Endothelial cell of umbilical vein (primary cell): Measurements from ENCODE around the gene SGTB. TPM values are rescaled to one million over a fixed set of nuclear protein-coding genes. Genes with fewer than 3 reads are reported as not detected.
A peak's percentile ranks its signal among the peaks of the same experiment; 100 is the strongest.

Experiments used
- BruUV-seq: library from RNA; stranded (reverse); fragments of 400-500 nt; replicated peaks from 2 replicates; lab custom pipeline; 2021; lab: Mats Ljungman, UMichigan
- CTCF ChIA-PET: fragments of 300-600, 350-600 bp; sonication (Branson Sonifier 250); formaldehyde crosslinking; loops from one replicate; lab custom pipeline; 2021; ENCODE audit warnings: antibody characterized with exemption, inconsistent platforms; lab: Charles Lee
- POLR2A ChIA-PET: fragments of 300-600, 350-600 bp; sonication (Branson Sonifier 250); formaldehyde crosslinking; loops from one replicate; lab custom pipeline; 2021; ENCODE audit warnings: antibody characterized with exemption, inconsistent platforms; lab: Charles Lee
- DNase-seq: peaks from one replicate; pipeline ENCODE4 v3.0.0-alpha.2; 2011; ENCODE audit warnings: low read depth, low spot score
- FAIRE-seq: peaks from 2 replicates; lab custom pipeline; 2011; peaks lifted over from hg19 to GRCh38; lab: Jason Lieb, UNC
- H2AFZ ChIP-seq: 2 replicates; pipeline ENCODE4 v1.6.0; 2012; ENCODE audit warnings: low read depth, low read length, control low read depth, inconsistent platforms
- H3K27ac ChIP-seq: 2 replicates; pipeline ENCODE4 v1.5.1; 2011; ENCODE audit warnings: low read depth, mild to moderate bottlenecking, control low read depth, low read length, moderate library complexity; ENCODE audit not compliant: insufficient read depth
- H3K27me3 ChIP-seq, 2 experiments: 2 replicates each; pipeline versions ENCODE4 v1.6.0 to v1.6.1; 2011; ENCODE audit warnings: low read length in 2 of 2, mixed read lengths in 1 of 2; ENCODE audit not compliant: control insufficient read depth in 2 of 2, insufficient read depth in 2 of 2
- H3K36me3 ChIP-seq, 2 experiments: 2 replicates in 1 of 2; 3 replicates in 1 of 2; pipeline ENCODE4 v1.5.1; 2011; ENCODE audit warnings: low read length in 2 of 2, mild to moderate bottlenecking in 1 of 2, moderate library complexity in 1 of 2; ENCODE audit not compliant: control insufficient read depth in 2 of 2, insufficient read depth in 2 of 2; ENCODE audit errors: extremely low read depth in 1 of 2
- H3K4me1 ChIP-seq: 3 replicates; pipeline ENCODE4 v1.5.1; 2011; ENCODE audit warnings: mild to moderate bottlenecking, low read length; ENCODE audit not compliant: control insufficient read depth, insufficient read depth; ENCODE audit errors: extremely low read depth
- H3K4me2 ChIP-seq: 2 replicates; pipeline ENCODE4 v1.6.1; 2011; ENCODE audit warnings: low read length, control low read depth, mixed read lengths; ENCODE audit not compliant: insufficient read depth
- H3K4me3 ChIP-seq, 3 experiments: fragments of 200-600 bp in 1 of 3; sonication (generic), shearing (Covaris generic) in 1 of 3; replicated peaks in 1 of 3; 2 replicates each; pipeline ENCODE4 v1.5.1; 2011 to 2016; ENCODE audit warnings: control low read depth in 3 of 3, low read length in 3 of 3, mild to moderate bottlenecking in 2 of 3, inconsistent platforms in 1 of 3, low read depth in 1 of 3, moderate library complexity in 1 of 3; ENCODE audit not compliant: insufficient read depth in 1 of 3
- H3K79me2 ChIP-seq: 2 replicates; pipeline ENCODE4 v1.6.0; 2012; ENCODE audit warnings: low read length, inconsistent platforms; ENCODE audit not compliant: control insufficient read depth, insufficient read depth
- H3K9ac ChIP-seq: replicated peaks from 2 replicates; pipeline ENCODE3; 2011; ENCODE audit warnings: low read length, control low read depth; ENCODE audit not compliant: insufficient read depth; ENCODE audit errors: extremely low read depth
- H3K9me1 ChIP-seq: replicated peaks from 3 replicates; pipeline ENCODE4 v1.6.0; 2011; ENCODE audit warnings: mild to moderate bottlenecking, low read length; ENCODE audit not compliant: control insufficient read depth, insufficient read depth; ENCODE audit errors: extremely low read depth
- H3K9me3 ChIP-seq: replicated peaks from 2 replicates; pipeline ENCODE4 v1.5.1; 2012; ENCODE audit warnings: low read length, inconsistent platforms; ENCODE audit not compliant: control insufficient read depth, insufficient read depth
- H4K20me1 ChIP-seq: replicated peaks from 2 replicates; pipeline ENCODE3; 2011; ENCODE audit warnings: mild to moderate bottlenecking, low read length; ENCODE audit not compliant: control insufficient read depth, insufficient read depth; ENCODE audit errors: extremely low read depth
- EZH2 ChIP-seq: IDR thresholded peaks from 2 replicates; pipeline ENCODE4 v1.6.1; 2012; ENCODE audit warnings: borderline replicate concordance, low read depth, mild to moderate bottlenecking, moderate library complexity, low read length, inconsistent platforms; ENCODE audit not compliant: severe bottlenecking
- FOS ChIP-seq: IDR thresholded peaks from 2 replicates; pipeline ENCODE4 v1.6.1; 2011; ENCODE audit warnings: mild to moderate bottlenecking, low read length, moderate library complexity, borderline replicate concordance; ENCODE audit not compliant: insufficient read depth
- dilution Hi-C: fragments of 300-500 bp; cut with MboI; formaldehyde crosslinking; loops from one replicate; pipeline ENCODE4 v1.15.0; 2019; ENCODE audit warnings: low sequenced_read_pairs; ENCODE audit not compliant: extremely low pct_ligation_motif_present
- intact Hi-C: fragments of 100-400 bp; cut with micrococcal nuclease; formaldehyde crosslinking; loops from one replicate; pipeline ENCODE4 v1.10.0; 2022
- polyA plus RNA-seq, 4 experiments: library from polyadenylated mRNA; depleted of rRNA in 3 of 4; stranded (reverse) in 3 of 4; unstranded in 1 of 4; fragments of >200 nt; gene quantifications; 2 replicates each; pipeline versions ENCODE4 v1.2.1 to v1.2.3, GENCODE V29; 2011 to 2012; ENCODE audit warnings: missing spikeins in 1 of 4
- total RNA-seq: library from RNA; stranded (reverse); gene quantifications from 2 replicates; pipeline ENCODE4 v1.2.3, GENCODE V29; 2021
- TF ChIP-seq, protein P1 (sequence below), 2 donors: IDR thresholded peaks; 1 replicate in 1 of 2; 2 replicates in 1 of 2; pipeline ENCODE4 v1.5.1; 2011; ENCODE audit warnings: low read length in 2 of 2, mild to moderate bottlenecking in 2 of 2, moderate library complexity in 2 of 2, control low read depth in 1 of 2, inconsistent platforms in 1 of 2, low read depth in 1 of 2; ENCODE audit not compliant: insufficient read depth in 1 of 2; ENCODE audit errors: extremely low read depth in 1 of 2

Gene SGTB
- total and polyA plus RNA-seq, 2 donors (not counting 3 experiments of a cell fraction or from before 2014, with no cell fraction given) = 3.1 to 14.1 TPM

DNA sequence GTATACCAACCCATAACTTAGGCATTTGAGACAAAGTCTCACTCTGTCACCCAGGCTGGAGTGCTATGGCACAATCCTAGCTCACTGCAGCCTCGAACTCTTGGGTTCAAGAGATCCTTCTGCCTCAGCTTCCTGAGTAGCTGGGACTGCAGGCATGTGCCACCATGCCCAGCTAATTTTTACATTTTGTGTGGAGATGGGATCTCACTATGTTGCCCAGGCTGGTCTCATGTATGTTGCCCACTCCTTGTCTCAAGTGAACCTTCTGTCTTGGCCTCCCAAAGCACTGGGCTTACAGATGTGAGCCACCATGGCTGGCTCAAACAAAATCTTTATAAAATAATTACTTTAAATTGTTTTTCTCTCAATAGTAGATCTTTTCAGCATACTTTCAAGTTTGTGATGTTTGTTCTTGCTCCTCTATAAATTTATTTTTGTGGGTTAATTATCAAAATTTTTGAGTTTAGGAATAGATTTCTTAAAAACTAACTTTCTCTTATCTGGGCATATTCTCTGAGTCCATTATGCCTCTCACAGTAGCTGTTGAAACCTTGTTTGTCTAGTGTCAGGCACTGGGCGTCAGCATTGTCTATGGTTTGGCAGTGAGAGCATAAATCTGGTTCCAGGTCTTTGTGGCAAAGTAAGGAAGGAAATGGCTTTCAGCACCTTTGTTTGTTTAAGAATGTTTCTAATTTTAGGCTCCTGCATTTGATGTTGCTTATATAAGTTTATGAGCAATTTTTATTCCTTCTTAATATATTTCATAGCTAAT, 38.8 kb upstream of the SGTB start:
- Histone ChIP-seq H3K4me1 (peaks cover 7% of the 10 kb centered on the region), H3K27me3 (no peaks in the 10 kb centered on the region), H3K36me3 (peaks cover 0 to 2% of the 10 kb centered on the region in 2 experiments), H3K9me3 (no peaks in the 10 kb centered on the region), H2AFZ (no peak overlapping the region), H3K4me3 (no peak overlapping the region), H3K79me2 (peaks cover 10% of the 10 kb centered on the region), H3K9ac (no peak overlapping the region), H3K4me2 (peak overlapping the region; percentile 51), H4K20me1 (no peaks in the 10 kb centered on the region), H3K27ac (no peak overlapping the region), H3K9me1 (no peaks in the 10 kb centered on the region)
- TF ChIP-seq FOS (no peak), EZH2 (no peak)
- TF ChIP-seq, protein P1, sequence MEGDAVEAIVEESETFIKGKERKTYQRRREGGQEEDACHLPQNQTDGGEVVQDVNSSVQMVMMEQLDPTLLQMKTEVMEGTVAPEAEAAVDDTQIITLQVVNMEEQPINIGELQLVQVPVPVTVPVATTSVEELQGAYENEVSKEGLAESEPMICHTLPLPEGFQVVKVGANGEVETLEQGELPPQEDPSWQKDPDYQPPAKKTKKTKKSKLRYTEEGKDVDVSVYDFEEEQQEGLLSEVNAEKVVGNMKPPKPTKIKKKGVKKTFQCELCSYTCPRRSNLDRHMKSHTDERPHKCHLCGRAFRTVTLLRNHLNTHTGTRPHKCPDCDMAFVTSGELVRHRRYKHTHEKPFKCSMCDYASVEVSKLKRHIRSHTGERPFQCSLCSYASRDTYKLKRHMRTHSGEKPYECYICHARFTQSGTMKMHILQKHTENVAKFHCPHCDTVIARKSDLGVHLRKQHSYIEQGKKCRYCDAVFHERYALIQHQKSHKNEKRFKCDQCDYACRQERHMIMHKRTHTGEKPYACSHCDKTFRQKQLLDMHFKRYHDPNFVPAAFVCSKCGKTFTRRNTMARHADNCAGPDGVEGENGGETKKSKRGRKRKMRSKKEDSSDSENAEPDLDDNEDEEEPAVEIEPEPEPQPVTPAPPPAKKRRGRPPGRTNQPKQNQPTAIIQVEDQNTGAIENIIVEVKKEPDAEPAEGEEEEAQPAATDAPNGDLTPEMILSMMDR (IDR thresholded peaks at IDR 0.05; ENCODE audit: extremely low read depth in 1 of 2, insufficient read depth in 1 of 2, low read depth in 1 of 2, low read length in 2 of 2) = peak; percentile 19 to 47
- DNase-seq = peak; percentile 86
- intact Hi-C loops = loop anchor here (1.0 to 10.0 kb wide), 4 partner anchors 165 to 463 kb away; partner anchors contain the start of gene SREK1
- peak; percentile 83 for FAIRE-seq
- dilution Hi-C loops = no loop called here
- no TSS peak for BruUV-seq
- ChIA-PET CTCF (interaction anchor here (1.0 to 1.5 kb wide), 12 partner anchors 12 to 996 kb away, joined by 3 to 4 read pairs (median 4); partner anchors contain the start of gene ERBIN), POLR2A (interaction anchor here (0.8 kb wide), 1 partner anchor 384 kb away, joined by 4 read pairs; the partner anchor contains the start of gene SREK1)
